Right cardiac atrium (tissue), 5 donors: ENCODE results near the gene NOTCH2. TPM values are rescaled to one million over a fixed set of nuclear protein-coding genes. Genes with fewer than 3 reads are reported as not detected.

Experiments
- ATAC-seq, 2 donors: fragments of 200-7000 bp; cut with Tn5 transposase; one replicate each; pipeline versions ENCODE4 v1.8.0 to v1.9.1; 2020; ENCODE audit warnings: moderate library complexity in 2 of 2, mild to moderate bottlenecking in 1 of 2
- DNase-seq, 3 donors: peaks; one replicate each; pipeline ENCODE4 v3.0.0-alpha.2; 2020
- H3K27ac ChIP-seq: one replicate; pipeline ENCODE4 v1.5.1; 2013; ENCODE audit warnings: mild to moderate bottlenecking, low read length, control low read depth, moderate library complexity
- H3K27me3 ChIP-seq: one replicate; pipeline ENCODE4 v1.6.1; 2013; ENCODE audit not compliant: control insufficient read depth, insufficient read depth
- H3K4me1 ChIP-seq: one replicate; pipeline ENCODE4 v1.6.1; 2013; ENCODE audit warnings: low read length; ENCODE audit not compliant: control insufficient read depth, insufficient read depth
- H3K4me3 ChIP-seq: one replicate; pipeline ENCODE4 v1.5.1; 2013; ENCODE audit warnings: low read length, control low read depth
- H3K9me3 ChIP-seq: one replicate; pipeline ENCODE4 v1.6.1; 2013; ENCODE audit warnings: low read length; ENCODE audit not compliant: control insufficient read depth
- WGBS: extraction: QIAGEN DNeasy Blood & Tissue Kit; methylation state at CpG from one replicate; pipeline ENCODE4 v1.1.7; 2013; 5-methylcytosine and 5-hydroxymethylcytosine counted together
- intact Hi-C, 4 donors: fragments of 100-400 bp; cut with DNase I; formaldehyde crosslinking; loops; one replicate each; pipeline versions ENCODE4 v1.11.0 to v1.14.0; 2022 to 2023
- polyA plus RNA-seq: library from polyadenylated mRNA; stranded (reverse); fragments of 200-250 nt; gene quantifications from one replicate; pipeline ENCODE4 v1.2.3, GENCODE V29; 2013
- total RNA-seq, 4 donors: library from RNA; stranded (reverse); fragmentation: NEBNext Ultra II Directional; extraction: Animal tissue kit (Norgen Biotek cat#: 25700); gene quantifications; one replicate each; pipeline ENCODE4 v1.2.1, GENCODE V29; 2021
- donor health status: healthy with polysubstance abuse.
- donor health status: DM: no; HTN: yes; CAD: no.
- donor health status: DM: no; HTN: no; CAD: no.
- donor health status: DM: no; HTN: yes; CAD: no; lungs with severe emphysema.
- donor health status: DM: yes; HTN: yes; CAD: no.

Gene NOTCH2
- total and polyA plus RNA-seq, 5 donors, result 6.6 to 65.7 (median 39.2) TPM

GRCh38 chr1:119885903-119886783, 183.3 kb downstream of the NOTCH2 start:
- intact Hi-C loops, result no loop called here
- peak in 2 of 3 donors; percentile 55 to 78 for DNase-seq
- WGBS, result 56% methylated on average over 11 of the region's 11 CpGs
- Histone ChIP-seq H3K27ac (no peak overlapping the region), H3K4me1 (no peaks in the 10 kb centered on the region), H3K9me3 (peaks cover 1% of the 10 kb centered on the region), H3K4me3 (no peak overlapping the region), H3K27me3 (no peaks in the 10 kb centered on the region)
- ATAC-seq, result peak; percentile 56 to 57

GRCh38 chr1:119884711-119885110, 184.8 kb downstream of the NOTCH2 start:
- Histone ChIP-seq H3K4me3 (no peak overlapping the region), H3K4me1 (no peaks in the 10 kb centered on the region), H3K27ac (no peak overlapping the region), H3K27me3 (no peaks in the 10 kb centered on the region), H3K9me3 (peaks cover 1% of the 10 kb centered on the region)
- ATAC-seq (peak in 1 of 2 donors; percentile 54), DNase-seq (no peak)
- intact Hi-C loops, result no loop called here
- WGBS, result 34% methylated on average over 2 of the region's 2 CpGs

GRCh38 chr1:119883826-119884225, 185.6 kb downstream of the NOTCH2 start:
- Histone ChIP-seq H3K9me3 (peaks cover 1% of the 10 kb centered on the region), H3K4me1 (no peaks in the 10 kb centered on the region), H3K27me3 (no peaks in the 10 kb centered on the region), H3K27ac (no peak overlapping the region), H3K4me3 (no peak overlapping the region)
- intact Hi-C loops, result no loop called here
- no peak for DNase-seq
- 90% methylated on average over 3 of the region's 3 CpGs for whole genome bisulfite sequencing
- no peak for ATAC-seq

GRCh38 chr1:119882132-119883049, 187.1 kb downstream of the NOTCH2 start:
- Histone ChIP-seq H3K27me3 (no peaks in the 10 kb centered on the region), H3K27ac (no peak overlapping the region), H3K9me3 (no peaks in the 10 kb centered on the region), H3K4me1 (no peaks in the 10 kb centered on the region), H3K4me3 (no peak overlapping the region)
- intact Hi-C loops, result no loop called here
- ATAC-seq (peak in 1 of 2 donors; percentile 43), DNase-seq (no peak)
- WGBS, result 64% methylated on average over 5 of the region's 5 CpGs

- Histone ChIP-seq H3K27ac (no peak overlapping the region), H3K4me3 (no peak overlapping the region), H3K9me3 (no peaks in the 10 kb centered on the region), H3K27me3 (no peaks in the 10 kb centered on the region), H3K4me1 (no peaks in the 10 kb centered on the region)
- DNase-seq (no peak), ATAC-seq (no peak)
- WGBS, result 84% methylated on average over 12 of the region's 12 CpGs
- intact Hi-C loops, result no loop called here
Observed at GRCh38 chr1:119879510-119880434, 189.7 kb downstream of the NOTCH2 start.

GRCh38 chr1:119878171-119878570, 191.3 kb downstream of the NOTCH2 start:
- intact Hi-C loops, result no loop called here
- no peak for DNase-seq
- H3K27ac ChIP-seq, result no peak overlapping the region

GRCh38 chr1:119874186-119874585, 195.3 kb downstream of the NOTCH2 start:
- Histone ChIP-seq H3K4me1 (peaks cover 9% of the 10 kb centered on the region), H3K27ac (no peak overlapping the region), H3K27me3 (no peaks in the 10 kb centered on the region), H3K9me3 (no peaks in the 10 kb centered on the region), H3K4me3 (no peak overlapping the region)
- intact Hi-C loops, result no loop called here
- ATAC-seq (no peak), DNase-seq (no peak)
- 75% methylated on average over 2 of the region's 2 CpGs for WGBS

More at GRCh38 chr1:119878171-119878570, 191.3 kb downstream of the NOTCH2 start:
- no peaks in the 10 kb centered on the region for H3K27me3 ChIP-seq
- no peaks in the 10 kb centered on the region for H3K9me3 ChIP-seq
- no peak for ATAC-seq
- no peak overlapping the region for H3K4me3 ChIP-seq
- H3K4me1 ChIP-seq, result peaks cover 3% of the 10 kb centered on the region

GRCh38 chr1:119873135-119874015, 196.1 kb downstream of the NOTCH2 start:
- 61% methylated on average over 4 of the region's 4 CpGs for WGBS
- intact Hi-C loops, result no loop called here
- no peak for DNase-seq
- Histone ChIP-seq H3K9me3 (no peaks in the 10 kb centered on the region), H3K27me3 (no peaks in the 10 kb centered on the region), H3K4me1 (peaks cover 9% of the 10 kb centered on the region), H3K27ac (no peak overlapping the region), H3K4me3 (no peak overlapping the region)
- ATAC-seq, result peak; percentile 27 to 49

- Histone ChIP-seq H3K27me3 (no peaks in the 10 kb centered on the region), H3K4me3 (no peak overlapping the region), H3K9me3 (no peaks in the 10 kb centered on the region), H3K27ac (no peak overlapping the region), H3K4me1 (peaks cover 9% of the 10 kb centered on the region)
- no peak for ATAC-seq
- 85% methylated on average over 4 of the region's 4 CpGs for WGBS
- intact Hi-C loops, result no loop called here
- DNase-seq, result no peak
Observed at GRCh38 chr1:119871881-119872280, 197.6 kb downstream of the NOTCH2 start.
